Neural cell (in vitro differentiated cells): ENCODE measurements around the gene PDIA2. TPM values are rescaled to one million over a fixed set of nuclear protein-coding genes. Genes with fewer than 3 reads are reported as not detected.

Experiments used
- H2AFZ ChIP-seq: fragments of 200-600, 300-800 bp; sonication (generic), shearing (Covaris generic); 2 replicates; pipeline ENCODE4 v1.6.0; 2014; ENCODE audit warnings: low read depth, mild to moderate bottlenecking, antibody characterized with exemption, low read length, moderate library complexity
- H3F3A ChIP-seq: fragments of 200-600 bp; shearing (Covaris generic); 2 replicates; pipeline ENCODE4 v1.6.1; 2016; ENCODE audit warnings: mild to moderate bottlenecking, moderate library complexity, mixed read lengths, antibody characterized with exemption, low read length; ENCODE audit not compliant: insufficient read depth, poor library complexity, severe bottlenecking
- H3K27ac ChIP-seq: fragments of 200-600, 300-800 bp; sonication (generic), shearing (Covaris generic); 2 replicates; pipeline ENCODE4 v1.5.1; 2014; ENCODE audit warnings: mild to moderate bottlenecking, low read length, moderate library complexity
- H3K27me3 ChIP-seq: fragments of 300-800, 200-600 bp; sonication (generic), shearing (Covaris generic); 2 replicates; pipeline ENCODE4 v1.6.0; 2014; ENCODE audit warnings: mild to moderate bottlenecking, low read depth, low read length, moderate library complexity; ENCODE audit not compliant: insufficient read depth
- H3K36me3 ChIP-seq: fragments of 300-800, 200-600 bp; sonication (generic), shearing (Covaris generic); 2 replicates; pipeline ENCODE4 v1.5.1; 2014; ENCODE audit warnings: mild to moderate bottlenecking, antibody characterized with exemption, low read length, moderate library complexity; ENCODE audit not compliant: insufficient read depth
- H3K4me2 ChIP-seq: fragments of 300-800, 200-600 bp; sonication (generic), shearing (Covaris generic); 2 replicates; pipeline ENCODE4 v1.6.0; 2014; ENCODE audit warnings: mild to moderate bottlenecking, low read length
- H3K4me3 ChIP-seq: fragments of 300-800, 200-600 bp; sonication (generic), shearing (Covaris generic); 2 replicates; pipeline ENCODE4 v1.5.1; 2014; ENCODE audit warnings: mild to moderate bottlenecking, low read length, moderate library complexity
- H3K79me2 ChIP-seq: fragments of 200-600 bp; shearing (Covaris generic); replicated peaks from 2 replicates; pipeline ENCODE4 v1.6.0; 2014; ENCODE audit warnings: mild to moderate bottlenecking, low read length, moderate library complexity; ENCODE audit not compliant: insufficient read depth
- H3K9ac ChIP-seq: fragments of 300-800, 200-600 bp; sonication (generic), shearing (Covaris generic); 2 replicates; pipeline ENCODE4 v1.6.1; 2016; ENCODE audit warnings: mild to moderate bottlenecking, low read length, mixed read lengths
- H3K9me2 ChIP-seq: fragments of 200-600 bp; shearing (Covaris generic); 2 replicates; pipeline ENCODE4 v1.6.1; 2016; ENCODE audit warnings: mild to moderate bottlenecking, low read length, mixed read lengths; ENCODE audit not compliant: insufficient read depth
- H3K9me3 ChIP-seq: fragments of 200-600, 300-800 bp; sonication (generic), shearing (Covaris generic); 2 replicates; pipeline ENCODE4 v1.6.1; 2016; ENCODE audit warnings: mild to moderate bottlenecking, mixed run types, low read length, moderate library complexity, mixed read lengths
- H4K20me1 ChIP-seq: fragments of 200-600 bp; shearing (Covaris generic); 2 replicates; pipeline ENCODE4 v1.6.1; 2016; ENCODE audit warnings: mild to moderate bottlenecking, mixed run types; ENCODE audit not compliant: insufficient read depth
- CTCF ChIP-seq: fragments of 450-650 bp; IDR thresholded peaks from 2 replicates; pipeline ENCODE4 v1.5.1; 2014; ENCODE audit warnings: antibody characterized with exemption, mild to moderate bottlenecking, moderate library complexity; ENCODE audit not compliant: poor library complexity, severe bottlenecking
- EP300 ChIP-seq: fragments of 450-650 bp; conservative IDR thresholded peaks from 2 replicates; pipeline ENCODE4 v1.6.1; 2014; ENCODE audit warnings: antibody characterized with exemption, mild to moderate bottlenecking, moderate library complexity; ENCODE audit not compliant: poor library complexity, severe bottlenecking
- EZH2 ChIP-seq: fragments of 200-600, 300-800 bp; shearing (Covaris generic), sonication (generic); IDR thresholded peaks from 2 replicates; pipeline ENCODE4 v1.6.1; 2014; ENCODE audit warnings: antibody characterized with exemption, low read length, borderline replicate concordance, mild to moderate bottlenecking; ENCODE audit not compliant: insufficient read depth, poor library complexity, severe bottlenecking
- POLR2AphosphoS5 ChIP-seq: IDR thresholded peaks from 2 replicates; pipeline ENCODE4 v1.6.1; 2012
- REST ChIP-seq: IDR thresholded peaks from 2 replicates; pipeline ENCODE4 v1.6.1; 2012; ENCODE audit warnings: borderline replicate concordance
- SMC3 ChIP-seq: fragments of 450-650 bp; conservative IDR thresholded peaks from 2 replicates; pipeline ENCODE4 v1.6.1; 2014; ENCODE audit warnings: antibody characterized with exemption, mild to moderate bottlenecking, moderate library complexity; ENCODE audit not compliant: poor library complexity
- TAF1 ChIP-seq: IDR thresholded peaks from 2 replicates; pipeline ENCODE4 v1.6.1; 2012; ENCODE audit warnings: low read depth
- polyA plus RNA-seq: library from polyadenylated mRNA; depleted of rRNA; stranded (reverse); fragments of >200 nt; gene quantifications from 2 replicates; pipeline ENCODE4 v1.2.3, GENCODE V29; 2014

PDIA2 gene
- polyA plus RNA-seq, 1 donor from 2014 or later: 109 TPM

GRCh38 chr16:278863-279366, 4.0 kb upstream of the PDIA2 start:
- Histone ChIP-seq H3K4me2 (no peak overlapping the region), H3F3A (no peaks in the 10 kb centered on the region), H3K9me3 (no peaks in the 10 kb centered on the region), H3K9ac (no peak overlapping the region), H3K36me3 (no peaks in the 10 kb centered on the region), H4K20me1 (no peaks in the 10 kb centered on the region), H3K27ac (no peak overlapping the region), H3K9me2 (no peaks in the 10 kb centered on the region), H2AFZ (no peak overlapping the region), H3K4me3 (no peak overlapping the region), H3K79me2 (no peaks in the 10 kb centered on the region), H3K27me3 (peaks cover 33% of the 10 kb centered on the region)
- TF ChIP-seq SMC3: no peak
- no peak for TF ChIP-seq POLR2AphosphoS5
- no peak for TF ChIP-seq CTCF

GRCh38 chr16:279531-279930, 3.4 kb upstream of the PDIA2 start:
- H3K4me2 ChIP-seq: no peak overlapping the region
- H3F3A ChIP-seq: no peaks in the 10 kb centered on the region
- no peak overlapping the region for H3K27ac ChIP-seq
- TF ChIP-seq EP300 (no peak), REST (no peak), CTCF (no peak), TAF1 (no peak), POLR2AphosphoS5 (no peak), EZH2 (no peak)
- no peak overlapping the region for H3K9ac ChIP-seq
- H3K9me3 ChIP-seq: no peaks in the 10 kb centered on the region
- no peaks in the 10 kb centered on the region for H3K9me2 ChIP-seq
- no peaks in the 10 kb centered on the region for H4K20me1 ChIP-seq
- H3K36me3 ChIP-seq: no peaks in the 10 kb centered on the region
- H3K79me2 ChIP-seq: no peaks in the 10 kb centered on the region
- no peak overlapping the region for H2AFZ ChIP-seq
- H3K27me3 ChIP-seq: peaks cover 29% of the 10 kb centered on the region
- H3K4me3 ChIP-seq: peak overlapping the region; percentile 65
